H9 (cell line): ENCODE data around the gene KIF4A. TPM values are rescaled to one million over a fixed set of nuclear protein-coding genes. Genes with fewer than 3 reads are reported as not detected.

Source experiments
- DNase-seq: peaks from one replicate; pipeline ENCODE4 v3.0.0-alpha.2; 2017
- H2AFZ ChIP-seq: one replicate; pipeline ENCODE4 v1.6.1; 2013; ENCODE audit warnings: mild to moderate bottlenecking, low read length, control low read depth, moderate library complexity
- H2AK5ac ChIP-seq: 2 replicates; pipeline ENCODE4 v1.6.1; 2013; ENCODE audit warnings: low read length, control low read depth, mixed read lengths; ENCODE audit not compliant: insufficient read length
- H2BK120ac ChIP-seq: one replicate; pipeline ENCODE4 v1.6.1; 2013; ENCODE audit warnings: low read depth, mild to moderate bottlenecking, low read length, control low read depth, inconsistent platforms; ENCODE audit not compliant: poor library complexity, severe bottlenecking
- H2BK12ac ChIP-seq: 2 replicates; pipeline ENCODE4 v1.6.1; 2013; ENCODE audit warnings: low read length, control low read depth, mixed read lengths, low read depth; ENCODE audit not compliant: insufficient read length
- H2BK15ac ChIP-seq: 2 replicates; pipeline ENCODE4 v1.6.1; 2013; ENCODE audit warnings: low read depth, low read length, control low read depth
- H2BK20ac ChIP-seq: one replicate; pipeline ENCODE4 v1.6.1; 2013; ENCODE audit warnings: low read depth, mild to moderate bottlenecking, low read length, control low read depth, inconsistent platforms; ENCODE audit not compliant: poor library complexity, severe bottlenecking
- H2BK5ac ChIP-seq: 2 replicates; pipeline ENCODE4 v1.6.1; 2013; ENCODE audit warnings: low read length, control low read depth, mixed read lengths; ENCODE audit not compliant: insufficient read length
- H3K14ac ChIP-seq: 2 replicates; pipeline ENCODE4 v1.6.1; 2013; ENCODE audit warnings: low read length, control low read depth; ENCODE audit not compliant: insufficient read depth
- H3K18ac ChIP-seq: 2 replicates; pipeline ENCODE4 v1.6.1; 2013; ENCODE audit warnings: low read depth, mild to moderate bottlenecking, mixed read lengths, low read length, control low read depth; ENCODE audit not compliant: insufficient read length
- H3K23ac ChIP-seq: 2 replicates; pipeline ENCODE4 v1.6.1; 2013; ENCODE audit warnings: low read length, control low read depth, mixed read lengths, low read depth; ENCODE audit not compliant: insufficient read length
- H3K23me2 ChIP-seq: 2 replicates; pipeline ENCODE4 v1.6.1; 2013; ENCODE audit warnings: low read depth, mild to moderate bottlenecking, mixed read lengths, low read length, control low read depth; ENCODE audit not compliant: insufficient read length, poor library complexity, severe bottlenecking
- H3K27ac ChIP-seq: 2 replicates; pipeline ENCODE4 v1.5.1; 2013; ENCODE audit warnings: low read length, control low read depth, mixed read lengths, low read depth; ENCODE audit not compliant: insufficient read length
- H3K27me3 ChIP-seq: 2 replicates; pipeline ENCODE4 v1.6.1; 2013; ENCODE audit warnings: low read length, control low read depth, inconsistent platforms; ENCODE audit not compliant: insufficient read depth
- H3K4ac ChIP-seq: 2 replicates; pipeline ENCODE4 v1.6.1; 2013; ENCODE audit warnings: low read depth, mild to moderate bottlenecking, control low read depth, inconsistent platforms, low read length, moderate library complexity
- H3K4me1 ChIP-seq: 2 replicates; pipeline ENCODE4 v1.6.1; 2013; ENCODE audit warnings: low read length, control low read depth, inconsistent platforms; ENCODE audit not compliant: insufficient read depth
- H3K4me2 ChIP-seq: 2 replicates; pipeline ENCODE4 v1.6.1; 2013; ENCODE audit warnings: low read length, control low read depth, mixed read lengths; ENCODE audit not compliant: insufficient read length, insufficient read depth
- H3K56ac ChIP-seq: 2 replicates; pipeline ENCODE4 v1.6.1; 2013; ENCODE audit warnings: low read depth, mild to moderate bottlenecking, mixed read lengths, low read length, control low read depth; ENCODE audit not compliant: insufficient read length
- H3K79me1 ChIP-seq: 2 replicates; pipeline ENCODE4 v1.6.1; 2013; ENCODE audit warnings: low read depth, mild to moderate bottlenecking, moderate library complexity, low read length, control low read depth, inconsistent platforms; ENCODE audit not compliant: insufficient read depth, poor library complexity, severe bottlenecking
- H3K79me2 ChIP-seq: 2 replicates; pipeline ENCODE4 v1.6.1; 2013; ENCODE audit warnings: low read length, control low read depth, inconsistent platforms; ENCODE audit not compliant: insufficient read depth
- H3K9ac ChIP-seq: 2 replicates; pipeline ENCODE4 v1.6.1; 2013; ENCODE audit warnings: low read length, control low read depth, mixed read lengths; ENCODE audit not compliant: insufficient read length; ENCODE audit errors: extremely low read depth
- H3K9me3 ChIP-seq: one replicate; pipeline ENCODE4 v1.6.1; 2013; ENCODE audit warnings: low read depth, low read length, inconsistent platforms; ENCODE audit not compliant: control insufficient read depth
- H3T11ph ChIP-seq: one replicate; pipeline ENCODE4 v1.6.1; 2013; ENCODE audit warnings: mild to moderate bottlenecking, low read length, control low read depth, inconsistent platforms
- H4K20me1 ChIP-seq: one replicate; pipeline ENCODE4 v1.6.1; 2013; ENCODE audit not compliant: control insufficient read depth, insufficient read length, insufficient read depth
- H4K5ac ChIP-seq: 2 replicates; pipeline ENCODE4 v1.6.1; 2013; ENCODE audit warnings: low read depth, mild to moderate bottlenecking, mixed read lengths, low read length, control low read depth; ENCODE audit not compliant: insufficient read length
- H4K8ac ChIP-seq: replicated peaks from 2 replicates; pipeline ENCODE4 v1.6.1; 2013; ENCODE audit warnings: low read length, control low read depth, mixed read lengths, low read depth; ENCODE audit not compliant: insufficient read length
- H4K91ac ChIP-seq: 2 replicates; pipeline ENCODE4 v1.6.1; 2013; ENCODE audit warnings: low read depth, mild to moderate bottlenecking, moderate library complexity, mixed read lengths, low read length, control low read depth; ENCODE audit not compliant: insufficient read length
- H3K27ac Mint-ChIP-seq, 3 experiments: 2 replicates in 2 of 3; 3 replicates in 1 of 3; pipeline ENCODE4 v1.8.0; 2020 to 2021; ENCODE audit warnings: mixed read lengths in 3 of 3, mild to moderate bottlenecking in 1 of 3, moderate library complexity in 1 of 3
- H3K27me3 Mint-ChIP-seq: 2 replicates; pipeline ENCODE4 v1.8.0; 2021; ENCODE audit warnings: low read depth, mild to moderate bottlenecking, moderate library complexity, mixed read lengths
- H3K36me3 Mint-ChIP-seq, 3 experiments: 2 replicates in 2 of 3; 3 replicates in 1 of 3; pipeline ENCODE4 v1.8.0; 2020 to 2021; ENCODE audit warnings: low read depth in 3 of 3, mixed read lengths in 3 of 3; ENCODE audit not compliant: insufficient read depth in 1 of 3
- H3K4me1 Mint-ChIP-seq, 2 experiments: 2 replicates each; pipeline ENCODE4 v1.8.0; 2020; ENCODE audit warnings: mixed read lengths in 2 of 2
- H3K4me3 Mint-ChIP-seq, 2 experiments: 2 replicates in 1 of 2; 3 replicates in 1 of 2; pipeline ENCODE4 v1.8.0; 2020 to 2021; ENCODE audit warnings: mild to moderate bottlenecking in 2 of 2, mixed read lengths in 2 of 2, moderate library complexity in 1 of 2
- H3K9me3 Mint-ChIP-seq, 2 experiments: 2 replicates in 1 of 2; 3 replicates in 1 of 2; pipeline ENCODE4 v1.8.0; 2020; ENCODE audit warnings: mild to moderate bottlenecking in 2 of 2, mixed read lengths in 2 of 2, moderate library complexity in 1 of 2
- WGBS: extraction: QIAGEN DNeasy Blood & Tissue Kit; methylation state at CpG from one replicate; pipeline ENCODE4 v1.1.7; 2013; ENCODE audit warnings: missing lambda C conversion rate, low lambda C conversion rate, mixed read lengths; ENCODE audit not compliant: insufficient read length; ENCODE audit errors: extremely low coverage; 5-methylcytosine and 5-hydroxymethylcytosine counted together
- total RNA-seq: library from RNA; stranded (reverse); gene quantifications from 2 replicates; pipeline ENCODE4 v1.2.1, GENCODE V29; 2021
- TF ChIP-seq, protein P1 (sequence below): fragments of 200-600 bp; sonication (generic); conservative IDR thresholded peaks from 3 replicates; pipeline ENCODE4 v1.8.0; 2021; ENCODE audit warnings: antibody characterized with exemption, mild to moderate bottlenecking

The KIF4A gene
- total RNA-seq, 1 experiment from 2014 or later = 41.8 TPM

DNA sequence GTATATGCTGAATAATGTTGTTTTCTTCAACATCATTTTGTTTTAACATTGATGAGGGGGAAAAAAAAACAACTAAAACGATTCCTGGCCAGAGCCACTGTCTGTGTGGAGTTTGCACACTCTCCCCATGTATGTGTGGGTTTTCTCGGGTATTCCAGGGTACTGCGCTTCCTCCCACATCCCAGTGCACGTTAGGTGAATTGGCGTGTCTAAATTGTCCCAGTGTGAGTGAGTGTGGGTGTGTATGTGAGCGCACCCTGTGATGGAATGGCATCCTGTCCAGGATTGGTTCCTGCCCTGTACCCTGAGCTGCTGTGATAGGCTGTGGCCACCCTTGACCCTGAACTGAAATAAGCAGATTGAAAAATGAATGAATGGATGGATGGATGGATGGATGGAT lies 152.3 kb downstream of the KIF4A start:
- WGBS = no CpG with 5 or more reads among the region's 6 CpGs
- Histone ChIP-seq H2BK120ac (no peak overlapping the region), H3K23me2 (no peaks in the 10 kb centered on the region), H4K20me1 (no peaks in the 10 kb centered on the region), H3K27me3 (peaks cover 2% of the 10 kb centered on the region; the same call in 1 of the 2 replicates), H3K4me1 (no peaks in the 10 kb centered on the region), H3T11ph (no peak overlapping the region), H2BK5ac (no peak overlapping the region), H3K79me2 (no peaks in the 10 kb centered on the region), H3K9me3 (peaks cover 56% of the 10 kb centered on the region), H3K23ac (no peak overlapping the region), H3K18ac (no peak overlapping the region), H4K91ac (no peak overlapping the region), H2BK12ac (no peak overlapping the region), H3K79me1 (no peaks in the 10 kb centered on the region), H2BK15ac (no peak overlapping the region), H3K4me2 (no peak overlapping the region), H3K9ac (no peak overlapping the region), H3K27ac (no peak overlapping the region), H3K4ac (no peak overlapping the region), H2BK20ac (no peak overlapping the region), H3K56ac (no peak overlapping the region), H4K5ac (no peak overlapping the region), H2AFZ (no peak overlapping the region), H2AK5ac (no peak overlapping the region), H3K14ac (no peak overlapping the region), H4K8ac (no peak overlapping the region)
- no peak overlapping the region for H3K27ac Mint-ChIP-seq
- H3K9me3 Mint-ChIP-seq = peaks cover 70 to 71% of the 10 kb centered on the region in 2 experiments
- TF ChIP-seq, protein P1, sequence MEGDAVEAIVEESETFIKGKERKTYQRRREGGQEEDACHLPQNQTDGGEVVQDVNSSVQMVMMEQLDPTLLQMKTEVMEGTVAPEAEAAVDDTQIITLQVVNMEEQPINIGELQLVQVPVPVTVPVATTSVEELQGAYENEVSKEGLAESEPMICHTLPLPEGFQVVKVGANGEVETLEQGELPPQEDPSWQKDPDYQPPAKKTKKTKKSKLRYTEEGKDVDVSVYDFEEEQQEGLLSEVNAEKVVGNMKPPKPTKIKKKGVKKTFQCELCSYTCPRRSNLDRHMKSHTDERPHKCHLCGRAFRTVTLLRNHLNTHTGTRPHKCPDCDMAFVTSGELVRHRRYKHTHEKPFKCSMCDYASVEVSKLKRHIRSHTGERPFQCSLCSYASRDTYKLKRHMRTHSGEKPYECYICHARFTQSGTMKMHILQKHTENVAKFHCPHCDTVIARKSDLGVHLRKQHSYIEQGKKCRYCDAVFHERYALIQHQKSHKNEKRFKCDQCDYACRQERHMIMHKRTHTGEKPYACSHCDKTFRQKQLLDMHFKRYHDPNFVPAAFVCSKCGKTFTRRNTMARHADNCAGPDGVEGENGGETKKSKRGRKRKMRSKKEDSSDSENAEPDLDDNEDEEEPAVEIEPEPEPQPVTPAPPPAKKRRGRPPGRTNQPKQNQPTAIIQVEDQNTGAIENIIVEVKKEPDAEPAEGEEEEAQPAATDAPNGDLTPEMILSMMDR = no peak
- no peak for DNase-seq
- H3K4me3 Mint-ChIP-seq = no peak overlapping the region
- 0 out of 7 replicates have a peak, but pooled peaks cover 0 to 2% (median 0%) of the 10 kb centered on the region in 3 experiments for H3K36me3 Mint-ChIP-seq
- peaks cover 0 to 9% of the 10 kb centered on the region in 2 experiments; a peak in 2 of 4 replicates for H3K4me1 Mint-ChIP-seq
- peaks cover 30% of the 10 kb centered on the region for H3K27me3 Mint-ChIP-seq
